Activated naive CD4-positive, alpha-beta T cell treated with Interleukin-2 at 50 U/mL for 16 hours (primary cell): ENCODE data around the gene ZNF423.

ENCODE experiments used
- DNase-seq: peaks from one replicate; pipeline ENCODE4 v3.0.0-alpha.2; 2020

Gene ZNF423

GRCh38 chr16:49464877-49465504, 390.9 kb downstream of the ZNF423 start:
- no peak for DNase-seq

DNA sequence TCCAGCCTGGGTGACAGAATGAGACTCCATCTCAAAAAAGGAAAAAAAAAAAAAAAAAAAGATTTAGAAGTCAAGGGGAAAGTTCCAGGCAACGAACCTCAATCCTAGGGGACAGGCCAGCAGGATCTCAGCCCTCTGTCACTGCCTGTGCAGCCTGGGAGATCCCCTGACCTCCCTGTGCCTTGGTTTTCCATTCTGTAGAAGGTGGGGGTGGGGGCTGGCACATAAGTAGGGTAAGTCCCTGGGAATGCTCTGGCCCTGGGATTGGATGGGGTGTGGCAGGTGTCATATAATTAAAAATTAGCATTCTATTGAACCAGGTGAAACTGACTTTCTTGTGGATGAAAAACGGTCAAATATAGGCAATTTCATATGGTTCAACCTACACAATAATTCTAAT, 391.8 kb downstream of the ZNF423 start:
- no peak for DNase-seq

GRCh38 chr16:49463529-49463928, 392.4 kb downstream of the ZNF423 start:
- DNase-seq, result peak; percentile 46

DNA sequence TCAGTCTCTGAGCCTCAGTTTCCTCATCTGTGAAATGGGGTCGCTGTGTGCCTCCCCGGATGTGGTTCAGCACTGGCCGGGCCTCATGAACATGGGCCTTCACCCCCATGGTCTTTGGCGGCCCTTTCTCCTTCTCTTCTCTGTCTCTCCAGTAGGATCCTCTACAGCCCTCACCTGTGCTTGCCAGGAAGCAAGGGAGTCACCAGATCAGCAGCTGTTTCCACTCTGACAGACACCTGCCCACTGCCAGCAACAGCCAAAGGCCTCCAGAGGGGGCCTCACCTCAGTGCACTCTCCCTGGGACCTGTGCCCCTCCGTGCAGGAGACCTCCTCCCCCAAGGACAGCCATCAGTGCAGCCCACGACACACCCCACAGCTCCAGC, 392.9 kb downstream of the ZNF423 start:
- DNase-seq, result no peak

DNA sequence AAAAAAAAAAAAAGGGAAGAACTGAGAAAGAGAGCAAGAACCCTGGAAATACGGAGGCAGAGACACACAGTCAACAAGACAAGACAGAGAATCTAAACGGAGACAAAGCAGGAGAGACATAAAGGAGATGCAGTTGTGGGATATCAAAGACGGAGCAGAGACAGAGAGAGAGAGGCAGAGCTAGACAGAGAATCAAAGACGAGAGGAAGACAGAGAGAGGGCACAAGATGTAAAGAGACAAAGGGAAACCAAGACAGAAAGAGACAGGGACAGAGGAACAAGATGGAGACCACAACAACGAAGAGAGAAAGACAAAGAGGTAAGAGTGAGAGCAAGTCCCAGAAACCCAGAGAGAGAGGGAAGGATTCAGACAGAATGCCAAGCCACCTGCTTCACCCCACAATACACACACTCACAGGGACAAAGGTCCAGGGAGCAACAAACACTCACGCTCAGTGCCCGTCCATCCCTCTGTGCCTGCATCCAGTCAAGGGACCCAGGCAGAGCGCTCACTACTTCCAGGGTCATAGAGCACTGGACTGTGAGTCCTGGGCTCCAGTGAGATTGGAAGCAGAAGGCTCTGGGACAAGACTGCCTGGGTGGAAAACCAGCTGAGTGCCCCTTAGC, 393.4 kb downstream of the ZNF423 start:
- no peak for DNase-seq

DNA sequence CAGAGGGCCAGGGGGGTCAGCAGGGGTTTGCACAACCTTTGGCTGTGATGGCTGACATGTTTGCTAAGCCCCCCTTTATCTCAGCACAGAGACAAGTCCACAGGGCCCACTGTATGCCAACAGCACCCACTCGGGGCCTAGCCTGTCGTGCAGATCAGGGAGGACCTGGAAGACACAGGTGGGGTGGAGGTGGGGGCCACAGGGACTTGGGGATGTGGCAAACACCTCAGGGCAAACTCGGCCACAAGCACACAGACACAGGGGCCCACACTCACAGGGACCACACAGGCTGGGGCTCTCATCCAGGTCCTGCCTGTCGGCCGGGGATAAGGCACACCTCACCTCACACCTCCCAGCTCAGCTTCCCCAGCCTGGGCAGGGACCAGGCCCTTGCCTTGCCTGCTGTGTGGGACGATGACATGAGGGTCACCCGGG, 394.4 kb downstream of the ZNF423 start:
- no peak for DNase-seq

DNA sequence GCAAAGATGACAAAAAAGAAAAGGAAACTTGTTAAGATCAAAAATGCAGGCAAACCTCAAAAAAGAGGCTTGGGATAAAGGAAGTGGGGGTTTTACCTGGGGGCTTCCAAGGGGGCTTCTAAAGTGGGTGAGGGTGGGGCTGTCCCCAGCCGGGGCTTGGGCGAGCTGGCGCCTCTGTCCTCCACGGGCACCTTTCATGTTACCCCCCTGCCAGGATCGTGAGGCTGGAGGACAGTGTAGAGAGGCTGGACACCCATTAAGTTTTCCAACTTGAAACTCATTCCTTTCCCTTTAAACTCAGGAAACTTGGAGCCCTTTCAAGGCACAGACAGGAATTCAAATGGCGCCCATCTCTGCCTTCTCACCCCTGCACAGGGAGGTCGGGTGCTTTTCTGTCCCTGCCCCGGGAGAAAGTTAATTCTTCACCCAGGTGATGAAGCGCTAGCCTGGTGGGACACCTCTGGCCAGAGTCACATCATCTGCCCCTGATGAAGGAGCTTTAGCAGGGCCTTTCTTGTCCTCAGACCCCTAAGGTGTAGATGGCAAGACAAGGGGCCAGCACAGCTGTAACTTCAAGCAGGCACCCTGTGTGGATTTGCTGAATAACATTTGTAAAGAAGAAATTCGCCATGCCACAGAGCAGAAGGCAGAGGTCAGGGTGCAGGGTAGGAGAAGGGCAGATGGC, 395.0 kb downstream of the ZNF423 start:
- no peak for DNase-seq

GRCh38 chr16:49459953-49460735, 395.8 kb downstream of the ZNF423 start:
- no peak for DNase-seq

GRCh38 chr16:49458656-49459445, 397.1 kb downstream of the ZNF423 start:
- no peak for DNase-seq

DNA sequence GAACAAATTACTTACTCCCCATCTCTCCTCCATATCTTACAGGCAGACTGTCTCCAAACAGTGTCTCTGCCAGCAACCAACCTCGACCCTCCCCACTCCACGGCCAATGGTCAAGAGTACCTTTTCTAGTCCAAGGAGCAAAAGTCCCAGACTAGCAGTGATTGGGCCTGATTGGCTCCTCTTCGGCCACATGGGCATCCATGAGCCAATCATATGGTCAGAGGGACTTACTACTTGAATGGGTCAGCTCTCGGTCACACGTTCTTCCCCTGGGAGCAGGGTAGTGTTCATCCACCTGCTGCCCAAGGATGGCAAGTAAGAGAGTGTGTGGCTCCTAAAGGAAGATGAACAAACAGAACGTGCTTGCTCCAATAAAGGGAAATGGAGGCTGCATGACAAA, 397.7 kb downstream of the ZNF423 start:
- no peak for DNase-seq

DNA sequence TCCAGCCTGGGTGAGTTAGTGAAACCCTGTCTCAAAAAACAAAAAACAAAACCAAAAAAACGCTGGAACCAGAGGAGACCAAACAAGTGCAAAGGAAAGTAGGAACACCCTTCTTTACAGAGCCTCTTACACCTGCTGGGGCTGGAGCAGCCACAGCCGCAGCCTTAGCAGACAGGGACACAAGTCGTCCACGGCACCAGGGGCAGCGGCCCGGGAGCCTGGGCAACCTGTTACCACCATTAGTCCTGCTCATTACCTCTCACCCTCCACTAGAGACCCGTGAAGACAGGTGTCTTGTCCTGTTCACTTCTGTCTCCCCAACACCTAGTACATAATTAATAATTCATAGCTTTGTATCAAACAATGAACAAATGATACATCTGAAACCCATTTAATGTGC, 398.7 kb downstream of the ZNF423 start:
- DNase-seq, result no peak

DNA sequence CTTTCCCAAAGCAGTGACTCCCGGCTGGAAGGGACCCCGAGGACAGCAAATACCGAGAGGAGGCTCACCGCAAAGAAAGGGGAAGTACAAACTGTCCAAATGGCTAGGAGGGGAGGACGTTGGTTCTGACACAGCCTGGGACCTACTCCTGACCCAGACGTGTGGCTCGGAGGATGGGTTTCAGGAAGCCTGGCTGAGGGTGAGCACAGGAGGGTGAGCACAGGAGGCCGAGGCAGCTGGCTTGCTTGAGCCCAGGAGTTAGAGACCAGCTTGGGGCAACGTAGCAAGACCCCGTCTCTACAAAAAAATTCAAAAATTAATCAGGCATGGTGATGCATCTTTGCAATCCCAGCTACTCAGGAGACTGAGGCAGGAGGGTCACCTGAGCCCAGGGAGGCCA, 399.1 kb downstream of the ZNF423 start:
- no peak for DNase-seq

GRCh38 chr16:49455991-49456745, 399.7 kb downstream of the ZNF423 start:
- DNase-seq, result no peak

GRCh38 chr16:49455181-49455990, 400.5 kb downstream of the ZNF423 start:
- no peak for DNase-seq

DNA sequence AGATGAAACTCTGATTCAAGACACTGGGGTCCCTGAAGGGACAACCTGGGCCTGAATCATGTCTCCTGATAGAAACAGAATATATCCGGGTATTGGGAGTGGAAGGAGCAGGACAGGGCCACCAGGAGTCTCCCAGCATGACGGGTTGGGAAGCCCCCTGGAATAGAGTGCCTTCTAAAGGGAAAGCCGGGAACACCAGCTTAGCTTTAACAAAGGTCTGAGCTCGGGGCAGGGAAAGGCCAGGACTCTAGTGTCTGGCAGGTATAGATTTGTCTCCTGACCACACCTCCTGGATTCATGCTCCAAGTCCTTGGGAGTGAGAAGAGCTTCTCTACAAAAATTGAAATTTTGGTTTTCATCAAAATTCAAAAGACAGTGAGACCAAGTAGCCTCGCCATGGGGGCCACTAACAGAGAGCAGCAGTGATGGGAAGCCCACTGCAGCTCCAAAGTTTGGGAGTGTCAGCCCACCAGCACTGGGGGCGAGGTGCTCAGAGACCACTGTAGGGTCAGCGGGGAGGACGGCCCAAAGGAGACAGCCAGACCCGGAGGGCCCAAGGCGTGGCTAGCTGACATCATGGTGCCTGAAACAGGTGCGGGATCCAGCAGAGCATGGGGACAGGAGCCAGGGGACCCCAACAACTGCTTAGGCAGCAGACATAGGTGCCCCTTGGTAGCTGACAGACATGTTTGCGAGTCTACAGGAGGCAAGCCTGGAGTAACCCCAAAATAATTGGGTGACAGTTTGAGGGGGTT, 401.3 kb downstream of the ZNF423 start:
- DNase-seq, result no peak

- DNase-seq, result no peak
These were observed 401.9 kb downstream of the ZNF423 start for GRCh38 chr16:49453983-49454382.

GRCh38 chr16:49453021-49453420, 402.9 kb downstream of the ZNF423 start:
- no peak for DNase-seq

DNA sequence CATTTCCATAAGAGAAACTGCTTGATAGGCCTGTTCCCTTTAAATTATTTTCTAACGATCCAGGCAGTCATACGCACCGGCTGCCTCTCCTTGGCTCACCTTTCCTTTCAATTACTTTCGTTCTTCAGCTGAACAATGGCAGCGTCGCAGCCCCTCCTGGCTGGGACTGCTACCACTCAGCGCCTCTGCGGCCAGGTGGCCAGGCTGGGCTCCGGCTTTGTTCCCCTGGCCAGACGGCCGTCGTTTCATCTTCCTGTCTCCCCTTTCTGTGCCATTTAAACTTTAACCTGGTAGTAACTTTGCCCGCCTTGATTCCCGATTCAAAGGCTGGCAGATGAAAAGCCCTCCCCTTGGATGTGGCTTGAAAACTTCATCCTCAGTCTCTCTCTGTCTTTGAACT, 403.3 kb downstream of the ZNF423 start:
- no peak for DNase-seq

GRCh38 chr16:49452108-49452507, 403.8 kb downstream of the ZNF423 start:
- DNase-seq, result no peak

- DNase-seq, result no peak
These were observed 409.1 kb downstream of the ZNF423 start for GRCh38 chr16:49446805-49447204.
